GM23248 (cell line): ENCODE results near the gene ZNF8.

Experiments
- EZH2 ChIP-seq: fragments of 200-600 bp; sonication (generic); IDR thresholded peaks from 2 replicates; pipeline ENCODE4 v1.6.1; 2018; ENCODE audit warnings: antibody characterized with exemption, mild to moderate bottlenecking; ENCODE audit not compliant: insufficient read depth, poor library complexity, severe bottlenecking
- EZH2phosphoT487 ChIP-seq: fragments of 200-600 bp; sonication (generic); IDR thresholded peaks from 2 replicates; pipeline ENCODE4 v1.6.1; 2018; ENCODE audit warnings: antibody characterized with exemption, moderate library complexity, mild to moderate bottlenecking, low read depth; ENCODE audit not compliant: insufficient read depth

DNA sequence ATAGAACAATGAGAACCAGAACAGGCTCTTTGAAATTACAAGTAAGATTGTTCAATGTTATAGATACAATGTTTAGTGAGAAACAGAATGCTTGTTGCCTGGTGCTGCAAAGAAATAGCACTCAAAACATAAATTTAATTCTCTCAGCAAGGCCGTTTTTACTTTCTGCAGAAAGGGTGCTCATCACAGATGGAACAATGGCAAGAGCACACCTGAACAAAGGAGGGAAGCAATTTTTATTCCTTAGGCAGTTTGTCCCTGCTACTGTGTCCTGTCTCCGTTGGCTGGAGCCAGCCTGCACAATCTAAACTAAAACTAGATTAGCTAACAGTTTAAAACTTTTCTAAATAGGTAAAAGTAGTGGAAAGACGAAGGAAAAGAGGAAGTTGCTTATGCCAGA is 10.4 kb upstream of the ZNF8 start:
- TF ChIP-seq EZH2phosphoT487 (no peak), EZH2 (no peak)
